Panc1 (cell line): Measurements from ENCODE around the gene PTPRA.

ENCODE experiments used
- POLR2AphosphoS5 ChIP-seq: IDR thresholded peaks from 2 replicates; pipeline ENCODE4 v1.6.1; 2012; ENCODE audit warnings: mild to moderate bottlenecking, low read depth, low read length, moderate library complexity
- TF ChIP-seq, protein P1 (sequence below): fragments of 450-650 bp; IDR thresholded peaks from 2 replicates; pipeline ENCODE4 v1.5.1; 2017; ENCODE audit warnings: mild to moderate bottlenecking
- TF ChIP-seq, protein P2 (sequence below), 2 experiments: IDR thresholded peaks; 2 replicates each; pipeline ENCODE4 v1.6.1; 2011 to 2012; ENCODE audit warnings: low read depth in 2 of 2, control low read depth in 1 of 2, low read length in 1 of 2, mild to moderate bottlenecking in 1 of 2, moderate library complexity in 1 of 2; ENCODE audit not compliant: insufficient read depth in 1 of 2

DNA sequence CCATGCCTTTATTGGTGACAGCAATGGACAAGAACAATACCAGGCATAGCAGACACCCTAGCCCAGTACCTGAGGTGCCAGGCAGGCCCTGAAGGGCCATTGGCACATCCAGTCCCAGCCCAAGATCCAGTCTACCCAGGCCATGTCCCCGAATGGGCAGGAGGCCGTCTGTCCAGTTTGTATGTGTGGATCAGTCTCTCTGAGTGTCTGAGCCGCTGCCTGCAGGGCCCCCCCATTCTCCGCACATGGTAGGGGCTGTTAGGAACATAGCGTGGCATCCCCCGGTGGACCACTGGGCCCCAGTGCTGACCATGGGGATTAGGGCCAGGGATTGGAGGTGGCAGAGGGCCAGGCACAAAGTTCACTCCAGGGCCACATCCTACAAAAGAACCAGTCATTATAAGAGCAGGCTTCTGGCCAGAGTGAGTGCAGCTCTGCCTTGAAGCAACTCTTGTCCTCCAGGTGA is 37.9 kb upstream of the PTPRA start:
- TF ChIP-seq, protein P1, sequence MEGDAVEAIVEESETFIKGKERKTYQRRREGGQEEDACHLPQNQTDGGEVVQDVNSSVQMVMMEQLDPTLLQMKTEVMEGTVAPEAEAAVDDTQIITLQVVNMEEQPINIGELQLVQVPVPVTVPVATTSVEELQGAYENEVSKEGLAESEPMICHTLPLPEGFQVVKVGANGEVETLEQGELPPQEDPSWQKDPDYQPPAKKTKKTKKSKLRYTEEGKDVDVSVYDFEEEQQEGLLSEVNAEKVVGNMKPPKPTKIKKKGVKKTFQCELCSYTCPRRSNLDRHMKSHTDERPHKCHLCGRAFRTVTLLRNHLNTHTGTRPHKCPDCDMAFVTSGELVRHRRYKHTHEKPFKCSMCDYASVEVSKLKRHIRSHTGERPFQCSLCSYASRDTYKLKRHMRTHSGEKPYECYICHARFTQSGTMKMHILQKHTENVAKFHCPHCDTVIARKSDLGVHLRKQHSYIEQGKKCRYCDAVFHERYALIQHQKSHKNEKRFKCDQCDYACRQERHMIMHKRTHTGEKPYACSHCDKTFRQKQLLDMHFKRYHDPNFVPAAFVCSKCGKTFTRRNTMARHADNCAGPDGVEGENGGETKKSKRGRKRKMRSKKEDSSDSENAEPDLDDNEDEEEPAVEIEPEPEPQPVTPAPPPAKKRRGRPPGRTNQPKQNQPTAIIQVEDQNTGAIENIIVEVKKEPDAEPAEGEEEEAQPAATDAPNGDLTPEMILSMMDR, result no peak
- TF ChIP-seq, protein P2, sequence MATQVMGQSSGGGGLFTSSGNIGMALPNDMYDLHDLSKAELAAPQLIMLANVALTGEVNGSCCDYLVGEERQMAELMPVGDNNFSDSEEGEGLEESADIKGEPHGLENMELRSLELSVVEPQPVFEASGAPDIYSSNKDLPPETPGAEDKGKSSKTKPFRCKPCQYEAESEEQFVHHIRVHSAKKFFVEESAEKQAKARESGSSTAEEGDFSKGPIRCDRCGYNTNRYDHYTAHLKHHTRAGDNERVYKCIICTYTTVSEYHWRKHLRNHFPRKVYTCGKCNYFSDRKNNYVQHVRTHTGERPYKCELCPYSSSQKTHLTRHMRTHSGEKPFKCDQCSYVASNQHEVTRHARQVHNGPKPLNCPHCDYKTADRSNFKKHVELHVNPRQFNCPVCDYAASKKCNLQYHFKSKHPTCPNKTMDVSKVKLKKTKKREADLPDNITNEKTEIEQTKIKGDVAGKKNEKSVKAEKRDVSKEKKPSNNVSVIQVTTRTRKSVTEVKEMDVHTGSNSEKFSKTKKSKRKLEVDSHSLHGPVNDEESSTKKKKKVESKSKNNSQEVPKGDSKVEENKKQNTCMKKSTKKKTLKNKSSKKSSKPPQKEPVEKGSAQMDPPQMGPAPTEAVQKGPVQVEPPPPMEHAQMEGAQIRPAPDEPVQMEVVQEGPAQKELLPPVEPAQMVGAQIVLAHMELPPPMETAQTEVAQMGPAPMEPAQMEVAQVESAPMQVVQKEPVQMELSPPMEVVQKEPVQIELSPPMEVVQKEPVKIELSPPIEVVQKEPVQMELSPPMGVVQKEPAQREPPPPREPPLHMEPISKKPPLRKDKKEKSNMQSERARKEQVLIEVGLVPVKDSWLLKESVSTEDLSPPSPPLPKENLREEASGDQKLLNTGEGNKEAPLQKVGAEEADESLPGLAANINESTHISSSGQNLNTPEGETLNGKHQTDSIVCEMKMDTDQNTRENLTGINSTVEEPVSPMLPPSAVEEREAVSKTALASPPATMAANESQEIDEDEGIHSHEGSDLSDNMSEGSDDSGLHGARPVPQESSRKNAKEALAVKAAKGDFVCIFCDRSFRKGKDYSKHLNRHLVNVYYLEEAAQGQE (IDR thresholded peaks at IDR 0.05; ENCODE audit: insufficient read depth in 1 of 2, low read depth in 2 of 2, low read length in 1 of 2), result no peak
- TF ChIP-seq POLR2AphosphoS5, result no peak
